Dermis blood vessel endothelial cell (primary cell): ENCODE results near the gene G6PC1. TPM values are rescaled to one million over a fixed set of nuclear protein-coding genes. Genes with fewer than 3 reads are reported as not detected.
"Not testable (repeated sequence)": the region's sequence is repeated elsewhere in the genome, so short reads cannot be mapped to it uniquely, and the experiment has no call there.

Source experiments
- DNase-seq: peaks from one replicate; pipeline ENCODE4 v3.0.0; 2010
- total RNA-seq: library from RNA; depleted of rRNA; stranded (reverse); fragments of >200 nt; gene quantifications from 2 replicates; pipeline ENCODE4 v1.2.3, GENCODE V29; 2014

G6PC1 gene
- not detected in 2 replicates for total RNA-seq

GRCh38 chr17:42900460-42901331 lies at the start of gene G6PC1:
Gene G6PC1 (plus strand): TSS chr17:42900799. CDS start chr17:42900877, 78 bp downstream.
- no peak for DNase-seq

- DNase-seq: no peak
Measured at GRCh38 chr17:42850954-42851353, 49.6 kb upstream of the G6PC1 start, which contains the start of gene AOC3. Gene AOC3 (plus strand): TSS chr17:42851199. CDS start chr17:42851344, 145 bp downstream.

GRCh38 chr17:42851371-42852240 lies 49.0 kb upstream of the G6PC1 start:
- DNase-seq: not testable (repeated sequence)

- DNase-seq: no peak
Measured at GRCh38 chr17:42852351-42852750, 48.2 kb upstream of the G6PC1 start.

- DNase-seq: no peak
Measured at GRCh38 chr17:42853004-42853403, 47.6 kb upstream of the G6PC1 start.

GRCh38 chr17:42853597-42853967 lies 47.0 kb upstream of the G6PC1 start:
- no peak for DNase-seq

GRCh38 chr17:42853968-42854790 lies 46.4 kb upstream of the G6PC1 start:
- DNase-seq: no peak

- no peak for DNase-seq
Measured at GRCh38 chr17:42855048-42855596, 45.5 kb upstream of the G6PC1 start.

GRCh38 chr17:42856093-42856492 lies 44.5 kb upstream of the G6PC1 start:
- not testable (repeated sequence) for DNase-seq

GRCh38 chr17:42856516-42856915 lies 44.1 kb upstream of the G6PC1 start:
- not testable (repeated sequence) for DNase-seq

- DNase-seq: no peak
Measured at GRCh38 chr17:42857389-42857788, 43.2 kb upstream of the G6PC1 start.

GRCh38 chr17:42865638-42866094 lies 34.9 kb upstream of the G6PC1 start:
- DNase-seq: no peak

GRCh38 chr17:42866216-42866615 lies 34.4 kb upstream of the G6PC1 start:
- DNase-seq: no peak

GRCh38 chr17:42866631-42867575 lies 33.7 kb upstream of the G6PC1 start:
- no peak for DNase-seq

- DNase-seq: not testable (repeated sequence)
Measured at GRCh38 chr17:42867694-42868261, 32.8 kb upstream of the G6PC1 start.

- no peak for DNase-seq
Measured at GRCh38 chr17:42868338-42868737, 32.3 kb upstream of the G6PC1 start.

- no peak for DNase-seq
Measured at GRCh38 chr17:42871647-42872046, 29.0 kb upstream of the G6PC1 start.

GRCh38 chr17:42872251-42872965 lies 28.2 kb upstream of the G6PC1 start:
- DNase-seq: no peak

- DNase-seq: no peak
Measured at GRCh38 chr17:42873315-42873714, 27.3 kb upstream of the G6PC1 start.
